Common myeloid progenitor, CD34-positive (primary cell): Measurements from ENCODE around the gene FBRS.
A peak's percentile ranks its signal among the peaks of the same experiment; 100 is the strongest.

Source experiments
- CTCF ChIA-PET: fragments of 350-600 bp; sonication (Branson Sonifier 250); formaldehyde crosslinking; loops from one replicate; lab custom pipeline; 2021; ENCODE audit warnings: antibody characterized with exemption; lab: Charles Lee
- POLR2A ChIA-PET: fragments of 350-600 bp; sonication (Branson Sonifier 250); formaldehyde crosslinking; loops from one replicate; lab custom pipeline; 2021; ENCODE audit warnings: antibody characterized with exemption; lab: Charles Lee
- DNase-seq, 3 donors: peaks; one replicate each; pipeline versions ENCODE4 v3.0.0 to v3.0.0-alpha.2; 2013
- H3K27ac ChIP-seq, 2 experiments: 1 replicate in 1 of 2; 2 replicates in 1 of 2; pipeline ENCODE4 v1.7.0; 2013; ENCODE audit warnings: inconsistent platforms in 2 of 2, low read length in 2 of 2, mild to moderate bottlenecking in 2 of 2, low read depth in 1 of 2, moderate library complexity in 1 of 2; ENCODE audit not compliant: severe bottlenecking in 2 of 2, insufficient read depth in 1 of 2, poor library complexity in 1 of 2
- H3K27me3 ChIP-seq, 5 experiments: replicated peaks in 2 of 5; 1 replicate in 3 of 5; 2 replicates in 2 of 5; pipeline versions ENCODE4 v1.6.1 to v1.7.0; 2013; ENCODE audit warnings: low read length in 4 of 5, mild to moderate bottlenecking in 2 of 5, moderate library complexity in 2 of 5, inconsistent platforms in 1 of 5; ENCODE audit not compliant: insufficient read depth in 5 of 5, control insufficient read depth in 4 of 5
- H3K36me3 ChIP-seq, 4 experiments: 1 replicate in 2 of 4; 2 replicates in 2 of 4; pipeline versions ENCODE4 v1.6.1 to v1.7.0; 2013; ENCODE audit warnings: low read length in 3 of 4, control low read depth in 1 of 4, mild to moderate bottlenecking in 1 of 4; ENCODE audit not compliant: control insufficient read depth in 4 of 4, insufficient read depth in 4 of 4
- H3K4me1 ChIP-seq, 4 experiments: 1 replicate in 3 of 4; 2 replicates in 1 of 4; pipeline versions ENCODE4 v1.6.1 to v1.7.1; 2013; ENCODE audit warnings: low read length in 3 of 4, mild to moderate bottlenecking in 3 of 4, control low read depth in 1 of 4, inconsistent platforms in 1 of 4, moderate library complexity in 1 of 4; ENCODE audit not compliant: control insufficient read depth in 4 of 4, insufficient read depth in 4 of 4; ENCODE audit errors: control extremely low read depth in 1 of 4
- H3K4me3 ChIP-seq, 7 experiments: 1 replicate in 4 of 7; 2 replicates in 3 of 7; pipeline versions ENCODE4 v1.5.1 to v1.7.0; 2013; ENCODE audit warnings: mild to moderate bottlenecking in 7 of 7, low read length in 6 of 7, moderate library complexity in 6 of 7, inconsistent platforms in 2 of 7, low read depth in 2 of 7, control low read depth in 1 of 7; ENCODE audit not compliant: insufficient read depth in 4 of 7, control insufficient read depth in 1 of 7; ENCODE audit errors: extremely low read depth in 1 of 7
- H3K9me3 ChIP-seq, 5 experiments: 1 replicate in 4 of 5; 2 replicates in 1 of 5; pipeline versions ENCODE4 v1.6.1 to v1.7.1; 2013; ENCODE audit warnings: low read length in 4 of 5, mild to moderate bottlenecking in 2 of 5, inconsistent platforms in 1 of 5, low read depth in 1 of 5, moderate library complexity in 1 of 5; ENCODE audit not compliant: control insufficient read depth in 4 of 5, insufficient read depth in 2 of 5; ENCODE audit errors: control extremely low read depth in 1 of 5
- WGBS: methylation state at CpG from one replicate; pipeline ENCODE4 v1.1.5; 2013; ENCODE audit not compliant: insufficient coverage; 5-methylcytosine and 5-hydroxymethylcytosine counted together

Gene FBRS

GRCh38 chr16:30678586-30678970 is 20.3 kb downstream of the FBRS start:
- Histone ChIP-seq H3K36me3 (no peaks in the 10 kb centered on the region), H3K27ac (no peak overlapping the region), H3K9me3 (no peaks in the 10 kb centered on the region), H3K27me3 (no peaks in the 10 kb centered on the region), H3K4me1 (no peaks in the 10 kb centered on the region), H3K4me3 (no peak overlapping the region)
- POLR2A ChIA-PET: interaction anchor here (1.1 kb wide), 1 partner anchor 19 kb away, joined by 3 read pairs; no protein-coding TSS in a partner anchor
- CTCF ChIA-PET: interaction anchor here (1.1 to 4.7 kb wide), 4 partner anchors 10 to 69 kb away, joined by 3 to 31 read pairs (median 4); partner anchors contain the start of genes PHKG2 and PRR14
- DNase-seq: no peak
- WGBS: 93% methylated on average over 2 of the region's 3 CpGs

- Histone ChIP-seq H3K36me3 (no peaks in the 10 kb centered on the region), H3K27me3 (no peaks in the 10 kb centered on the region), H3K4me1 (no peaks in the 10 kb centered on the region), H3K9me3 (no peaks in the 10 kb centered on the region), H3K27ac (no peak overlapping the region), H3K4me3 (no peak overlapping the region)
- ChIA-PET CTCF (interaction anchor here (1.0 to 1.2 kb wide), 2 partner anchors 13 to 14 kb away, joined by 3 to 5 read pairs; no protein-coding TSS in a partner anchor), POLR2A (no interaction called here)
- no peak for DNase-seq
- WGBS: 100% methylated on average over 2 of the region's 3 CpGs
These were observed 22.1 kb downstream of the FBRS start for GRCh38 chr16:30680326-30680725.

GRCh38 chr16:30688701-30689100 is 30.5 kb downstream of the FBRS start:
- Histone ChIP-seq H3K9me3 (no peaks in the 10 kb centered on the region), H3K36me3 (no peaks in the 10 kb centered on the region), H3K4me1 (peaks cover 2 to 11% (median 7%) of the 10 kb centered on the region in 4 experiments), H3K27ac (no peak overlapping the region), H3K27me3 (no peaks in the 10 kb centered on the region), H3K4me3 (no peak overlapping the region)
- POLR2A ChIA-PET: no interaction called here
- CTCF ChIA-PET: interaction anchor here (0.5 to 7.8 kb wide), 3 partner anchors 13 to 52 kb away, joined by 3 to 54 read pairs (median 4); no protein-coding TSS in a partner anchor
- DNase-seq: no peak
- 100% methylated on average over 2 of the region's 4 CpGs for WGBS

- Histone ChIP-seq H3K4me1 (peaks cover 4 to 28% (median 25%) of the 10 kb centered on the region in 4 experiments), H3K27ac (no peak overlapping the region), H3K4me3 (no peak overlapping the region), H3K36me3 (no peaks in the 10 kb centered on the region), H3K9me3 (no peaks in the 10 kb centered on the region), H3K27me3 (no peaks in the 10 kb centered on the region)
- 98% methylated on average over 4 of the region's 4 CpGs for WGBS
- ChIA-PET CTCF (interaction anchor here (2.6 to 7.8 kb wide), 4 partner anchors 15 to 36 kb away, joined by 12 to 54 read pairs (median 31); partner anchors contain the start of gene FBRS), POLR2A (interaction anchor here (3.4 kb wide), 1 partner anchor 32 kb away, joined by 43 read pairs; the partner anchor contains the start of gene FBRS)
- no peak for DNase-seq
These were observed 33.7 kb downstream of the FBRS start for GRCh38 chr16:30691907-30692306.

- CTCF ChIA-PET: interaction anchor here (1.3 to 7.8 kb wide), 8 partner anchors 12 to 42 kb away, joined by 5 to 54 read pairs (median 16); partner anchors contain the start of genes FBRS and PRR14
These were observed 34.3 kb downstream of the FBRS start for GRCh38 chr16:30692396-30693064.

GRCh38 chr16:30694926-30695693 is 36.9 kb downstream of the FBRS start:
- peaks cover 0 to 4% (median under 1%) of the 10 kb centered on the region in 4 experiments for H3K36me3 ChIP-seq
- 47% methylated on average over 5 of the region's 11 CpGs for WGBS
- ChIA-PET CTCF (interaction anchor here (0.9 to 7.8 kb wide), 18 partner anchors 8 to 160 kb away, joined by 3 to 54 read pairs (median 4); partner anchors contain the start of genes FBRS, PRR14, ZNF747 and ZNF785), POLR2A (interaction anchor here (3.4 kb wide), 1 partner anchor 35 kb away, joined by 43 read pairs; the partner anchor contains the start of gene FBRS)
- DNase-seq: peak in 2 of 3 donors; percentile 60 to 64
- H3K9me3 ChIP-seq: no peaks in the 10 kb centered on the region
- peaks cover 7 to 46% (median 44%) of the 10 kb centered on the region in 4 experiments for H3K4me1 ChIP-seq
- peak overlapping the region in 3 of 7 experiments; percentile 15 to 58 (median 50) for H3K4me3 ChIP-seq
- H3K27me3 ChIP-seq: no peaks in the 10 kb centered on the region
- H3K27ac ChIP-seq: peak overlapping the region; percentile 14 to 18

More at GRCh38 chr16:30692396-30693064, 34.3 kb downstream of the FBRS start:
- H3K9me3 ChIP-seq: no peaks in the 10 kb centered on the region
- no peak overlapping the region for H3K27ac ChIP-seq
- H3K36me3 ChIP-seq: no peaks in the 10 kb centered on the region
- POLR2A ChIA-PET: interaction anchor here (0.6 to 3.4 kb wide), 2 partner anchors 27 to 33 kb away, joined by 3 to 43 read pairs; partner anchors contain the start of gene FBRS
- H3K27me3 ChIP-seq: no peaks in the 10 kb centered on the region
- H3K4me3 ChIP-seq: no peak overlapping the region
- DNase-seq: peak in 2 of 3 donors; percentile 52 to 54
- H3K4me1 ChIP-seq: peaks cover 4 to 32% (median 30%) of the 10 kb centered on the region in 4 experiments
- 88% methylated on average over 7 of the region's 10 CpGs for WGBS
